ENCODE results near the gene STARD10. TPM values are rescaled to one million over a fixed set of nuclear protein-coding genes. Genes with fewer than 3 reads are reported as not detected.

Gene STARD10
- total RNA-seq, 1 experiment from 2014 or later, result 15.1 TPM

- no peaks in the 10 kb centered on the region; the same call in none of the 2 replicates for H3K36me3 ChIP-seq
These were observed 73.8 kb downstream of the STARD10 start for GRCh38 chr11:72720047-72720446.

GRCh38 chr11:72719551-72719950 lies 74.3 kb downstream of the STARD10 start:
- H3K9me3 ChIP-seq, result no peaks in the 10 kb centered on the region
- no peaks in the 10 kb centered on the region for H3K27me3 ChIP-seq
- H3K4me3 ChIP-seq, result no peak overlapping the region
- H3K36me3 ChIP-seq, result no peaks in the 10 kb centered on the region; the same call in none of the 2 replicates
- no peak for DNase-seq

More at GRCh38 chr11:72720047-72720446, 73.8 kb downstream of the STARD10 start:
- Histone ChIP-seq H3K27me3 (no peaks in the 10 kb centered on the region), H3K4me3 (no peak overlapping the region), H3K9me3 (no peaks in the 10 kb centered on the region)
- no peak for DNase-seq

- no peak overlapping the region for H3K4me3 ChIP-seq
- no peaks in the 10 kb centered on the region for H3K9me3 ChIP-seq
- H3K36me3 ChIP-seq, result no peaks in the 10 kb centered on the region; the same call in 1 of the 2 replicates
- DNase-seq, result no peak
- H3K27me3 ChIP-seq, result no peaks in the 10 kb centered on the region
These were observed 74.7 kb downstream of the STARD10 start for GRCh38 chr11:72719144-72719543.

GRCh38 chr11:72718101-72718501 lies 75.7 kb downstream of the STARD10 start:
- DNase-seq, result no peak
- no peaks in the 10 kb centered on the region for H3K27me3 ChIP-seq
- H3K36me3 ChIP-seq, result no peaks in the 10 kb centered on the region; the same call in 1 of the 2 replicates
- no peaks in the 10 kb centered on the region for H3K9me3 ChIP-seq
- no peak overlapping the region for H3K4me3 ChIP-seq

GRCh38 chr11:72716788-72717435 lies 76.9 kb downstream of the STARD10 start:
- DNase-seq, result no peak
- no peak overlapping the region for H3K4me3 ChIP-seq
- H3K9me3 ChIP-seq, result no peaks in the 10 kb centered on the region
- no peaks in the 10 kb centered on the region; the same call in 1 of the 2 replicates for H3K36me3 ChIP-seq
- H3K27me3 ChIP-seq, result no peaks in the 10 kb centered on the region

GRCh38 chr11:72716290-72716689 lies 77.6 kb downstream of the STARD10 start:
- no peaks in the 10 kb centered on the region for H3K9me3 ChIP-seq
- H3K36me3 ChIP-seq, result no peaks in the 10 kb centered on the region; the same call in 1 of the 2 replicates
- H3K4me3 ChIP-seq, result no peak overlapping the region
- no peak for DNase-seq
- H3K27me3 ChIP-seq, result no peaks in the 10 kb centered on the region

GRCh38 chr11:72712841-72713240 lies 81.0 kb downstream of the STARD10 start:
- no peak overlapping the region for H3K4me3 ChIP-seq
- no peak for DNase-seq
- H3K27me3 ChIP-seq, result no peaks in the 10 kb centered on the region
- H3K9me3 ChIP-seq, result no peaks in the 10 kb centered on the region
- H3K36me3 ChIP-seq, result no peaks in the 10 kb centered on the region; the same call in 1 of the 2 replicates

- H3K27me3 ChIP-seq, result no peaks in the 10 kb centered on the region
- no peaks in the 10 kb centered on the region for H3K9me3 ChIP-seq
- H3K36me3 ChIP-seq, result no peaks in the 10 kb centered on the region
- no peak for DNase-seq
- no peak overlapping the region for H3K4me3 ChIP-seq
These were observed 81.6 kb downstream of the STARD10 start for GRCh38 chr11:72712168-72712751.

- no peaks in the 10 kb centered on the region for H3K36me3 ChIP-seq
These were observed 82.7 kb downstream of the STARD10 start for GRCh38 chr11:72711141-72711540.

GRCh38 chr11:72710278-72710677 lies 83.6 kb downstream of the STARD10 start:
- DNase-seq, result no peak
- Histone ChIP-seq H3K4me3 (no peak overlapping the region), H3K9me3 (no peaks in the 10 kb centered on the region), H3K36me3 (no peaks in the 10 kb centered on the region), H3K27me3 (no peaks in the 10 kb centered on the region)

More at GRCh38 chr11:72711141-72711540, 82.7 kb downstream of the STARD10 start:
- no peaks in the 10 kb centered on the region for H3K27me3 ChIP-seq
- H3K9me3 ChIP-seq, result no peaks in the 10 kb centered on the region
- no peak for DNase-seq
- H3K4me3 ChIP-seq, result no peak overlapping the region

- Histone ChIP-seq H3K9me3 (no peaks in the 10 kb centered on the region), H3K4me3 (no peak overlapping the region), H3K36me3 (no peaks in the 10 kb centered on the region), H3K27me3 (no peaks in the 10 kb centered on the region)
- DNase-seq, result no peak
These were observed 84.2 kb downstream of the STARD10 start for GRCh38 chr11:72709478-72710238.

GRCh38 chr11:72707032-72707431 lies 86.8 kb downstream of the STARD10 start:
- Histone ChIP-seq H3K9me3 (no peaks in the 10 kb centered on the region), H3K36me3 (peaks cover 5% of the 10 kb centered on the region; the same call in 1 of the 2 replicates), H3K4me3 (no peak overlapping the region), H3K27me3 (no peaks in the 10 kb centered on the region)
- DNase-seq, result no peak

GRCh38 chr11:72706579-72706978 lies 87.3 kb downstream of the STARD10 start:
- no peaks in the 10 kb centered on the region for H3K9me3 ChIP-seq
- H3K27me3 ChIP-seq, result no peaks in the 10 kb centered on the region
- H3K36me3 ChIP-seq, result peaks cover 5% of the 10 kb centered on the region
- no peak for DNase-seq
- no peak overlapping the region for H3K4me3 ChIP-seq

GRCh38 chr11:72705442-72706365 lies 88.1 kb downstream of the STARD10 start:
- Histone ChIP-seq H3K36me3 (peaks cover 11% of the 10 kb centered on the region), H3K27me3 (no peaks in the 10 kb centered on the region), H3K4me3 (no peak overlapping the region), H3K9me3 (no peaks in the 10 kb centered on the region)
- DNase-seq, result no peak

GRCh38 chr11:72704783-72705265 lies 89.0 kb downstream of the STARD10 start:
- H3K4me3 ChIP-seq, result no peak overlapping the region
- peaks cover 15% of the 10 kb centered on the region for H3K36me3 ChIP-seq
- H3K27me3 ChIP-seq, result no peaks in the 10 kb centered on the region
- H3K9me3 ChIP-seq, result no peaks in the 10 kb centered on the region
- DNase-seq, result no peak
